ENCODE data around the gene GUCA2B. TPM values are rescaled to one million over a fixed set of nuclear protein-coding genes. Genes with fewer than 3 reads are reported as not detected.

Gene GUCA2B
- total RNA-seq, 2 experiments from 2014 or later, result not detected

DNA sequence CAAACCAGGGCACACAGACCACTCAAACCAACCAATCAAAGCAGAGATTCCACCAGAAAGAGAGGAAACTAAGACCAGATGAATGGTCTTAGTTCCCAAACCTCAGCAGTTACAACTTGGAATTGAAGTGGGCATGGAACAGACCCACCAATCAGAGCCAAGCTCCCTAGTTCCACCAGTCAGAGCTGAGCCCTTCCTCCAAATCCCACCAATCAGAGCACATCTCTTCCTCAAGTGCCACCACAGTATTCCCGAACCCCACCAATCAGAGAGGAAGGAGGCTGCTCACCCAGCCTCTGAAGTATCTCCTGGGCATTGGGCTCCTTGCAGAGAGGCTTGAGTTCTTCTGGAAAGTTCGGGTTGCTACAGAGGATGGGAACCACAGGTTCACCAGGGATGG is 9.9 kb downstream of the GUCA2B start:
- Histone ChIP-seq H3K4me2 (ENCODE audit: low read length) (no peak overlapping the region), H3K36me3 (ENCODE audit: insufficient read depth, low read length) (no peaks in the 10 kb centered on the region), H3K4me3 (ENCODE audit: low read depth, low read length, poor library complexity, severe bottlenecking) (no peak overlapping the region), H3K4me1 (ENCODE audit: insufficient read depth, low read length, poor library complexity, severe bottlenecking) (no peaks in the 10 kb centered on the region), H2AFZ (ENCODE audit: low read length) (no peak overlapping the region), H3K9me3 (ENCODE audit: low read length) (no peaks in the 10 kb centered on the region), H3K27ac (ENCODE audit: low read depth, low read length, poor library complexity, severe bottlenecking) (no peak overlapping the region), H3K9me2 (ENCODE audit: insufficient read depth, low read length) (no peaks in the 10 kb centered on the region), H3K79me2 (ENCODE audit: insufficient read depth, low read depth, low read length) (no peaks in the 10 kb centered on the region), H4K20me1 (ENCODE audit: insufficient read depth, low read length) (no peaks in the 10 kb centered on the region)
- BruUV-seq (replicated peaks), result no TSS peak
- TF ChIP-seq EZH2phosphoT487 (IDR thresholded peaks at IDR 0.05; ENCODE audit: borderline replicate concordance, low read depth, low read length) (no peak), CTCF (conservative IDR thresholded peaks at IDR 0.05; ENCODE audit: low read length) (no peak)
- POLR2A ChIA-PET, result no interaction called here
- DNase-seq (ENCODE audit: low spot score), result no peak
- intact Hi-C loops (cut with micrococcal nuclease; ENCODE audit: unreplicated experiment), result no loop called here
- CTCF ChIA-PET (ENCODE audit: unreplicated experiment), result no interaction called here

DNA sequence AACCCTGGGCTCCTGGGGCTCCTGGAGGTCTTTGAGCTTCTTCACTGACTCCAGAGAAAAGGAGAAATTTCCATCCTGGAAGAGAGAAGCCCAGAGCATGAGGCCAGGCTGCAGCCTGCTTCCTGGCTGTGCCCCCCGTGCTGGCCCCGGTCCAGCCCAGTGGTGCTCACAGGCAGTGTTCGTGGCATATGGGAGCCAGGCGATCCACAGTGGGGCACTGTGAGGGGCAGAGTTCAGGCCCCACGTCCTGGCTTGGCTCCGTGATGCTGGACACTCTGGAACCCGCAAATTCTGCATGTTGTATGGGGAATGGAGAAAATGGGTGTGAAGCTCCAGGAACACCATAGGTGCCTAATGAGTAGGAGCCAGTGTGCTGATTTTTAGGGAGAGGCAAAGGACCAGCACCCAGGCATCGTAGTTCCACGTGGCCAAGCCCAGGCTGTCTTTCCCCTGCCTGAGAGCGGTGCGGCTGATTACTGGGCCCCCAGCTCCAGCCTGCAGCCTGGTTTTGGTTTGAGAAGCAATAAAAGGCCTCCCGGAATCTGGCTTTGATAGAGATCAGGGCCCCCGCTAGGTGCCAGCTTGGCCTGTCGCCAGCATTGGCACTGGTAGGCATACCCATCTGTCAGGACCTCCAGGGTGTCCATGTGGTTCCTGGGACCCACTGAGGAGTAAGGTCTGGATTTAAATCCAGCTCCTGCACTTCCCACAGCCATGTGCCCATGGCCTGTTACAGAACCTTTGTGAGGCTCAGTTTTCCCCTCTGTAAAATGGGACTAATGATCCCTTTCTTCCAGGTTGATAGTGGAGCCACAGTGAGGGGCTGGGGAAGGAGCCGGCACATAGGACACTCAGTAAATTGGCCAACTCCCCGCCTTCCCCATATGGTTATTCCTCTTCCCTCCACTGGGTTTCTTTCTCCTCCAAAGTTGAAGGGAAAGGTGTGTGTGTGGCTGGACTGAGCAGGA is 10.6 kb downstream of the GUCA2B start:
- Histone ChIP-seq H3K79me2 (ENCODE audit: insufficient read depth, low read depth, low read length) (no peaks in the 10 kb centered on the region), H3K4me2 (ENCODE audit: low read length) (no peak overlapping the region), H4K20me1 (ENCODE audit: insufficient read depth, low read length) (no peaks in the 10 kb centered on the region), H3K36me3 (ENCODE audit: insufficient read depth, low read length) (no peaks in the 10 kb centered on the region), H2AFZ (ENCODE audit: low read length) (no peak overlapping the region), H3K4me3 (ENCODE audit: low read depth, low read length, poor library complexity, severe bottlenecking) (no peak overlapping the region), H3K9me3 (ENCODE audit: low read length) (no peaks in the 10 kb centered on the region), H3K9me2 (ENCODE audit: insufficient read depth, low read length) (no peaks in the 10 kb centered on the region), H3K4me1 (ENCODE audit: insufficient read depth, low read length, poor library complexity, severe bottlenecking) (no peaks in the 10 kb centered on the region), H3K27ac (ENCODE audit: low read depth, low read length, poor library complexity, severe bottlenecking) (no peak overlapping the region)
- ChIA-PET POLR2A (no interaction called here), CTCF (ENCODE audit: unreplicated experiment) (no interaction called here)
- BruUV-seq (replicated peaks), result no TSS peak
- DNase-seq (ENCODE audit: low spot score), result no peak
- TF ChIP-seq CTCF (conservative IDR thresholded peaks at IDR 0.05; ENCODE audit: low read length), result no peak
- TF ChIP-seq EZH2phosphoT487 (IDR thresholded peaks at IDR 0.05; ENCODE audit: borderline replicate concordance, low read depth, low read length), result no peak
- intact Hi-C loops (cut with micrococcal nuclease; ENCODE audit: unreplicated experiment), result no loop called here
